Tibial nerve (tissue), 4 donors: ENCODE data around the gene THSD4. TPM values are rescaled to one million over a fixed set of nuclear protein-coding genes. Genes with fewer than 3 reads are reported as not detected.
A peak's percentile ranks its signal among the peaks of the same experiment; 100 is the strongest.

ENCODE experiments used
- DNase-seq, 2 donors: peaks; one replicate each; pipeline ENCODE4 v3.0.0-alpha.2; 2019; ENCODE audit warnings: low spot score in 2 of 2
- H3K27ac ChIP-seq, 4 donors: fragments of 200-600 bp; sonication (generic) in 3 of 4; one replicate each; pipeline ENCODE4 v1.5.1; 2017 to 2019; ENCODE audit warnings: mild to moderate bottlenecking in 1 of 4
- H3K27me3 ChIP-seq, 2 donors: fragments of 200-600 bp; sonication (generic) in 1 of 2; one replicate each; pipeline versions ENCODE4 v1.5.1 to v1.6.0; 2017 to 2019
- H3K36me3 ChIP-seq, 3 donors: fragments of 200-600 bp; sonication (generic); one replicate each; pipeline ENCODE4 v1.5.1; 2018 to 2019
- H3K4me1 ChIP-seq, 4 donors: fragments of 200-600 bp; sonication (generic) in 3 of 4; one replicate each; pipeline ENCODE4 v1.5.1; 2017 to 2019
- H3K4me3 ChIP-seq, 4 donors: fragments of 200-600 bp; sonication (generic) in 3 of 4; one replicate each; pipeline ENCODE4 v1.5.1; 2017 to 2019; ENCODE audit warnings: mild to moderate bottlenecking in 1 of 4, moderate library complexity in 1 of 4
- H3K9me3 ChIP-seq, 4 donors: fragments of 200-600 bp; sonication (generic) in 3 of 4; one replicate each; pipeline ENCODE4 v1.5.1; 2017 to 2019
- EP300 ChIP-seq, 2 donors: sonication (generic); formaldehyde crosslinking; IDR thresholded peaks; one replicate each; pipeline ENCODE4 v1.6.1; 2017; ENCODE audit warnings: antibody characterized with exemption in 2 of 2, mild to moderate bottlenecking in 1 of 2
- POLR2A ChIP-seq, 2 donors: fragments of 450-650 bp; IDR thresholded peaks; one replicate each; pipeline ENCODE4 v1.6.1; 2017; ENCODE audit warnings: antibody characterized with exemption in 2 of 2, mild to moderate bottlenecking in 2 of 2, moderate library complexity in 2 of 2
- WGBS, 2 donors: methylation state at CpG; one replicate each; pipeline ENCODE4 v1.1.5; 2018; 5-methylcytosine and 5-hydroxymethylcytosine counted together
- total RNA-seq, 4 donors: library from RNA; depleted of rRNA; stranded (reverse); fragments of >200 nt; gene quantifications; one replicate each; pipeline ENCODE4 v1.1.0, GENCODE V29; 2016
- TF ChIP-seq, protein P1 (sequence below), 5 experiments: fragments of 200-600 bp in 3 of 5; fragments of 450-650 bp in 2 of 5; sonication (generic) in 3 of 5; IDR thresholded peaks; one replicate each; pipeline ENCODE4 v1.5.1; 2016 to 2019; ENCODE audit warnings: antibody characterized with exemption in 5 of 5, mild to moderate bottlenecking in 3 of 5, moderate library complexity in 2 of 5

THSD4 gene
- total RNA-seq, 4 donors from 2014 or later = 9.6 to 25.1 (median 21.2) TPM

DNA sequence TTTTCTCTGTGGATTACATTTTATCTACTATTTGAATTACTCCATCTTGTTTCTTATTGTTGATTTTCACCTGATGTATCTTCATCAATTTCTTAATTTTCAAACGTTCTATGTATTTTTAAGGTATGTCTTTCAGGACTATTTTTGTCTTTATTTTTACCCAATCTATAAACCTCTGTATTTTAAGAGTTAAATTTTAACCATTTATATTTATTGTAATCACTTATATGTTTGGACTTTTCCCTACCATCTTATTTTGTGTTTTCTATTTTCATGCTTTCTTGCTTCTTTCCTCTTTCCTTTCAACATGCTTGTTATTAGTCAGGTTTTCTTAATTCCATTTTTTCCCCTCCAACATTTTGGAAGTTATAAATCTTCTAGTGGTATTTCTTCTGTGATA is 645.6 kb downstream of the THSD4 start:
- TF ChIP-seq EP300 (IDR thresholded peaks at IDR 0.05) (no peak), POLR2A (IDR thresholded peaks at IDR 0.05) (no peak)
- TF ChIP-seq, protein P1, sequence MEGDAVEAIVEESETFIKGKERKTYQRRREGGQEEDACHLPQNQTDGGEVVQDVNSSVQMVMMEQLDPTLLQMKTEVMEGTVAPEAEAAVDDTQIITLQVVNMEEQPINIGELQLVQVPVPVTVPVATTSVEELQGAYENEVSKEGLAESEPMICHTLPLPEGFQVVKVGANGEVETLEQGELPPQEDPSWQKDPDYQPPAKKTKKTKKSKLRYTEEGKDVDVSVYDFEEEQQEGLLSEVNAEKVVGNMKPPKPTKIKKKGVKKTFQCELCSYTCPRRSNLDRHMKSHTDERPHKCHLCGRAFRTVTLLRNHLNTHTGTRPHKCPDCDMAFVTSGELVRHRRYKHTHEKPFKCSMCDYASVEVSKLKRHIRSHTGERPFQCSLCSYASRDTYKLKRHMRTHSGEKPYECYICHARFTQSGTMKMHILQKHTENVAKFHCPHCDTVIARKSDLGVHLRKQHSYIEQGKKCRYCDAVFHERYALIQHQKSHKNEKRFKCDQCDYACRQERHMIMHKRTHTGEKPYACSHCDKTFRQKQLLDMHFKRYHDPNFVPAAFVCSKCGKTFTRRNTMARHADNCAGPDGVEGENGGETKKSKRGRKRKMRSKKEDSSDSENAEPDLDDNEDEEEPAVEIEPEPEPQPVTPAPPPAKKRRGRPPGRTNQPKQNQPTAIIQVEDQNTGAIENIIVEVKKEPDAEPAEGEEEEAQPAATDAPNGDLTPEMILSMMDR (IDR thresholded peaks at IDR 0.05) = no peak
- no peak overlapping the region for H3K4me3 ChIP-seq
- 88 to 90% methylated on average over 1 of the region's 1 CpG for WGBS, 2 donors

DNA sequence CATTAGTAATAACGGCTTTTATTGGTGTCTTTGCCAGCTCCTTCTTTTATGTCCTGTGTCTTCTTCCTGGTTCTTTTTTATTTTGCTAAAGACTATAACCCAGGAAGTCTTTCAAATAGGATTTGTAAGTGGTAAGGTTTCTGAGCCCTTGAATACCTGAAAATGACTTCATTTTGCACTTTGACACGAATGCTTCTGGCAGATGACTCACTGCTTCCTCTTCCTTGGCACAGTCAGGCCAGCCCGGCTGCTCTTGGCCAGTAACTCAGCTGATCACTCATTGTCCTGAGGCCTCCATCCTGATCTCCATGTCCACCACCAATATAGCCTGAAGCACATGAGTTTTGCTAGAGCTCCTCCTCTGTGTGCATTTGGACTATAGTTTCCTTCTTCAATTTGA is 646.4 kb downstream of the THSD4 start:
- Histone ChIP-seq H3K27me3 (no peaks in the 10 kb centered on the region), H3K36me3 (peaks cover 0 to 8% (median 0%) of the 10 kb centered on the region in 3 donors), H3K4me1 (peaks cover 0 to 5% (median 0%) of the 10 kb centered on the region in 4 donors), H3K27ac (no peak overlapping the region), H3K9me3 (peaks cover 0 to 13% (median 0%) of the 10 kb centered on the region in 4 donors), H3K4me3 (no peak overlapping the region)
- TF ChIP-seq EP300 (IDR thresholded peaks at IDR 0.05) = no peak
- no peak for TF ChIP-seq POLR2A (IDR thresholded peaks at IDR 0.05)
- TF ChIP-seq, protein P1 (IDR thresholded peaks at IDR 0.05) = no peak
- WGBS, 2 donors = 52 to 62% methylated on average over 3 of the region's 3 CpGs
- peak in 1 of 2 donors; percentile 35 for DNase-seq

More for the DNA sequence above, 645.6 kb downstream of the THSD4 start:
- Histone ChIP-seq H3K36me3 (peaks cover 0 to 8% (median 0%) of the 10 kb centered on the region in 3 donors), H3K4me1 (peaks cover 0 to 5% (median 0%) of the 10 kb centered on the region in 4 donors), H3K27me3 (no peaks in the 10 kb centered on the region), H3K9me3 (peaks cover 0 to 13% (median 0%) of the 10 kb centered on the region in 4 donors), H3K27ac (no peak overlapping the region)
- DNase-seq = no peak

DNA sequence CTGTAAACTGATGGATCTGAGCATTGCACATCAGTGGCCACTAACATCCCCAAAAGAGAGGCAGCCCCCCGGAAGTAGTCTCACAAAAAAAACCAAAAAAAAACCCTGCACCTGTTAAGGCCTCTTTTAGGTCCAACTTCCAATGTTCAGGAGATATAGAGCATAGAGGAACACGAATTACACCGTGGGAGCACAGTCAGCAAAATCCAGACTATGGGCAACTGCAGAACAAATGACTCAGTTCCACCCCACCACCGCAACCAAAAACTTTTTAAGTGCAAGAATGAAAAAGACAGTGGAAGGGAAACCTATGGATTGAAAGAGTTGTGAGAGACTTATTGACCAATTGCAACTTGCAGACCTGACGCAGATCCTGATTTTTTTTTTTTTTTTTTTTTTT is 652.9 kb downstream of the THSD4 start:
- Histone ChIP-seq H3K36me3 (no peaks in the 10 kb centered on the region), H3K9me3 (no peaks in the 10 kb centered on the region), H3K27me3 (no peaks in the 10 kb centered on the region), H3K4me3 (no peak overlapping the region), H3K4me1 (no peaks in the 10 kb centered on the region), H3K27ac (no peak overlapping the region)
- no peak for DNase-seq
- TF ChIP-seq EP300 (IDR thresholded peaks at IDR 0.05) (no peak), POLR2A (IDR thresholded peaks at IDR 0.05) (no peak)
- TF ChIP-seq, protein P1 (IDR thresholded peaks at IDR 0.05) = no peak
- whole genome bisulfite sequencing, 2 donors = 95 to 96% methylated on average over 5 of the region's 5 CpGs

DNA sequence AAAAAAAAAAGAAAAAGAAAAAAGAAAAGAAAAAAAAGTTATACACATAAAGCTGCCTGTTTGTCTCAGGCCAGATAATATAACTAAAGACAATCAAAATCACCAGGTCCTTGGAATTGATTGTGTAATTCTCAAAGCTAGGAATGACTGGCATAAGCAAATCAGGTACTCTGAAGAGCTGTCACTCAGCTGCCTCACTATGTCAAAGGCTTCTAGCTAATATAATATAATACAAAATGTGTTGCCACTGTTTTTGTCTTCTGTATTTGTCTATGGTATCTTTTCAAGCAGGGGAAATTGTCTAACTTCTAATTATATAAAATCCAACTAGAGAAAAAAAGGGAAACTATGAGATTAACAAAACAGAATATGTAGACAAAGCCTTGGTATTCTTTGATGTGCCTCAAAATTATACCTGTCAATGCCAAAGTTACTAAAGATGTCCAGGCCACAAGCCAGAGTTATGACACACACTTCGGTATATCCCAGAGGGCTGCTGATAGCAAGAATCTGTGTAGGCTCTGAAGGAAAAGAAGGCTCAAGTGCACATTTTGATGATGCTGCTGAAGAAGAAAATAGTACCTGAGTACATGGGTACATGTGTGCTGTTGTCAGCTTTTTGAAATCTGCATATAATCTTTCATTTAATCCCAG is 658.1 kb downstream of the THSD4 start:
- Histone ChIP-seq H3K27ac (no peak overlapping the region), H3K4me1 (no peaks in the 10 kb centered on the region), H3K9me3 (no peaks in the 10 kb centered on the region), H3K27me3 (no peaks in the 10 kb centered on the region), H3K36me3 (no peaks in the 10 kb centered on the region), H3K4me3 (no peak overlapping the region)
- 94 to 100% methylated on average over 1 of the region's 1 CpG for WGBS, 2 donors
- TF ChIP-seq, protein P1 (IDR thresholded peaks at IDR 0.05) = no peak
- TF ChIP-seq EP300 (IDR thresholded peaks at IDR 0.05) (no peak), POLR2A (IDR thresholded peaks at IDR 0.05) (no peak)
- DNase-seq = no peak

DNA sequence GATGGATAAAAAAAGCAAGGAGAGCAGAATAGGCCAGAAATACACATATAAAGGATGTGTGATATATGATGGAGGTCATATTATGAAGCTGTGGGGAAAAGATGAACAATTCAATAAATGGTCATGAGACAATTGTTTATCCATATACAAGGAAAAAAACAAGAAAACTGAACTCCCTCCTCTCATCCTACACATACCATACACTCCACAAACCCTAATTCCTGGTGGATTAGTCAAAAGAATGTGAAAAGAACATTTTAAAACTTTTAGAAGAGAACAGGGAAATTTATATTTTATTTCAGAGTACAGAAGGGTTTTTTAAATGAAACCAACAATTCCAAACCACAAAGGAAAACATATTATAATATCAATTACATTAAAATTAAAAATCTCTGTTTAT is 660.6 kb downstream of the THSD4 start:
- Histone ChIP-seq H3K4me1 (peaks cover 0 to 8% (median 3%) of the 10 kb centered on the region in 4 donors), H3K27ac (no peak overlapping the region), H3K9me3 (no peaks in the 10 kb centered on the region), H3K4me3 (no peak overlapping the region), H3K27me3 (no peaks in the 10 kb centered on the region), H3K36me3 (no peaks in the 10 kb centered on the region)
- TF ChIP-seq, protein P1 (IDR thresholded peaks at IDR 0.05) = no peak
- TF ChIP-seq EP300 (IDR thresholded peaks at IDR 0.05) = no peak
- no peak for TF ChIP-seq POLR2A (IDR thresholded peaks at IDR 0.05)
- no peak for DNase-seq
